ENCODE measurements around the gene ZNFX1.

DNA sequence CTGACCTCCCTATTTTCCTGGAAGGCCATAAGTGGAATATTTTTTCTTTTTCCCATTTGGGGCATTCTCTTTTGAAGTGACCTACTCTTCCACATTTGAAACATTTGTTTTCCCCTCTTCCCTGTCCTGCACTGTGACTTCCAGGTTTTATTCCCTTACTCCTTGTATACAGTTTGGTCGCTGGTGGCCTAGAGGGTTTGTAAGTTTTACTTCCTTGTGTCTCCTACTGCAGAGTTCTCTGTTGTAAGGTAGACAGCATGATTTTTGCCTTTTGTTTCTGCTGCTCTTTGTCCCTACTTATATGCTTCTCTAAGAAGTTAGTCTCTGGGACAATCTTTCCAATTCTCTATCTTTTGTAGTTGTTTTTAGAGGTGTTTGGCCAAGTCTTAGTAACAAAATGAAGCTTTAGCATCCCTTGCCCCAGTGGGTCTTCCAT, 7.4 kb upstream of the ZNFX1 start:
- TF ChIP-seq GATA2 (IDR thresholded peaks at IDR 0.05; ENCODE audit: low read depth, low read length): no peak
- TF ChIP-seq GATA3 (IDR thresholded peaks at IDR 0.05; ENCODE audit: low read depth, low read length): no peak
